Measurements from ENCODE around the gene SEC11A.

Gene SEC11A

DNA sequence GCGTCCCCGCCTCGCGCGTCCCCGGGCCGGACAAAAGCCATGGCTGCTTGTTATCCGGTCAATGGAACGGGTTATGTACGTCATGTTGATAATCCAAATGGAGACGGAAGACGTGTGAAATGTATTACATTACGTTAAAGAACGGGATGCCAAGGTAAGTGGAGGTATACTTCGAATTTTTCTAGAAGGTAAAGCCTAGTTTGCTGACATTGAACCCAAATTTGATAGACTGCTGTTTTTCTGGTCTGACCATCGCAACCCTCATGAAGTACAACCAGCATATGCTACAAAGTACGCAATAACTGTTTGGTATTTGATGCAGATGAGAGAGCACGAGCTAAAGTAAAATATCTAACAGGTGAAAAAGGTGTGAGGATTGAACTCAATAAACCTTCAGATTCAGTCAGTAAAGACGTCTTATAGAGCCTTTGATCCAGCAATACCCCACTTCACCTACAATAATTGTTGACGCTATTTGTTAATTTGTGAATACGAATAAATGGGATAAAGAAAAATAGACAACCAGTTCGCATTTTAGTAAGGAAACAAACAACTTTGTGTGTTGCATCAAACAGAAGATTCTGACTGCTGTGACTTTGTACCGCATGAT is 81.6 kb downstream of the SEC11A start:
- no peak for DNase-seq

GRCh38 chr15:84633311-84634227 is 82.4 kb downstream of the SEC11A start:
- peak; percentile 59 for DNase-seq

GRCh38 chr15:84631706-84632272 is 84.2 kb downstream of the SEC11A start:
- DNase-seq, result no peak

GRCh38 chr15:84629033-84629432 is 86.9 kb downstream of the SEC11A start:
- no peak for DNase-seq

DNA sequence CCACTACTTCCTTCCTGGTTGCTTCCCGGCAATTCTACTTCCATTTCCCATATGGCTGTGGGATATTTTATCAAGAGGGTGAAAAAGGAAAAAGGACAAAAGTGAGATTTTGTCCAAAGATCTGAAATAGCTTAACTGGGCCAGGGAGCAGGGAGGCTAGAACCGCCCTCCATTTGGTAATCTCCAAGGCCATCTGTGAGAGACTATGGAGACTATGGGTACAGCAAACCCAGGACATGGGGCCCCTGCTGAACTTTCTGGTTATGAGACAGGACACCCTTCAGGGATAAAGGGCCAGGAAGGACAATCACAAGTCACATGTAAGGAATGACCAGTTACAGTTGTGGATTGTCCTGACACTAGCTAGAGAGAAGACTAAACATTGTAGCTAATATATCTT is 90.8 kb downstream of the SEC11A start:
- no peak for DNase-seq

- no peak for DNase-seq
Measured at GRCh38 chr15:84624359-84624758, 91.6 kb downstream of the SEC11A start.

DNA sequence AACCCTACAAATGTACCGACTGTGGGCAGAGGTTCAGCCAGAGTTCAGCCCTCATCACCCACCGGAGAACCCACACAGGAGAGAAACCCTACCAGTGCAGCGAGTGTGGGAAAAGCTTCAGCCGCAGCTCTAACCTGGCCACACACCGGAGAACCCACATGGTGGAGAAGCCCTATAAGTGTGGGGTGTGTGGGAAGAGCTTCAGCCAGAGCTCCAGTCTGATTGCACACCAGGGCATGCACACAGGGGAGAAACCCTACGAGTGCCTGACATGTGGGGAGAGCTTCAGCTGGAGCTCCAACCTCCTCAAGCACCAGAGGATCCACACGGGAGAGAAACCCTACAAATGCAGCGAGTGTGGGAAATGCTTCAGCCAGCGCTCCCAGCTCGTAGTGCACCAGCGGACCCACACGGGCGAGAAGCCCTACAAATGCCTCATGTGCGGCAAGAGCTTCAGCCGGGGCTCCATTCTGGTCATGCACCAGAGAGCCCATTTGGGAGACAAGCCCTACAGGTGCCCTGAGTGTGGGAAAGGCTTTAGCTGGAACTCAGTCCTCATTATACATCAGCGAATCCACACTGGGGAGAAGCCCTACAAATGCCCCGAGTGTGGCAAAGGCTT is 94.5 kb downstream of the SEC11A start:
- DNase-seq, result no peak

- DNase-seq, result no peak
Measured at GRCh38 chr15:84620626-84621025, 95.3 kb downstream of the SEC11A start.
